ENCODE data around the gene USP47.
"Not testable (repeated sequence)": the region's sequence is repeated elsewhere in the genome, so short reads cannot be mapped to it uniquely, and the experiment has no call there.

Gene USP47

DNA sequence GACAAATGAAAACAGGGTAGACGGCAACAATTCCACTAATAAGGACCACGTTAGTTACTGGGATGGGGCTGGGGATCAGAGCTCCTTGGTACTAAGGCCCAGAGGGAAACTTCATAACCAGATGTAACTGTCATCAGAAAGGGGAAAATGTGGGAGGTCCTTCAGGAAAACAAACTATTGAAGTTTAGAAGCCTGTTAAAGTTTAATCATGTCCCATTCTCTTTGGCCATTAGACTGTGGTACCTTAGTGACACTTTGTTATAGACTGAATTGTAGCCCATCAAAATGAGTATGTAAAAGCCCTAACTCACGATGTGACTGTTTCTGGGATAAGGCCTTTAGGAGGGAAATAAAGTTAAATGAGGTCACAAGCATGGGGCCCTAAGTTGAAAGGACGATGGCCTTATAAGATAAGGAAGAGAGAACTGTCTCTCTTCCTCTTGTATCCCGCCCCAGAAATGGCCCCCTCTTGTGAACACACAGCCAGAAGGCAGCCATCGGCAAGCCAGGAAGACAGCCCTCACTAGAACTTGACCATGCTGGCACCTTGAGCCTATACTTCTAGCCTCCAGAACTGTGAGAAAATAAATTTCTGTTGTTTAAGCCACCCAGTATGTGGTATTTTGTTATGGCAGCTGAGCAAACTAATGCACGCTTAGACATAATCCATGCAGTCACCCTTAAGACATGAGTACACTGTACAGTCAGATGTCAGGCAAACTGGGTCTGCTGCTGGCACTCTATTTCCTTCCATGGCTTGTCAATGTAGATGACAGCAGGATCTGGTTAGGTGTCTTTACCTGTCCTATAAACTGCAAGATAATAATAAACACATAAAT, 26.9 kb upstream of the USP47 start:
- H3K27ac Mint-ChIP-seq (ENCODE audit: low read depth) = no peak overlapping the region
- H3K27me3 Mint-ChIP-seq = peaks cover 14% of the 10 kb centered on the region
- ATAC-seq (replicated peaks; ENCODE audit: extremely low read depth, poor library complexity, severe bottlenecking) = no peak
- H3K4me1 Mint-ChIP-seq = no peaks in the 10 kb centered on the region
- peaks cover 1% of the 10 kb centered on the region for H3K36me3 Mint-ChIP-seq (ENCODE audit: insufficient read depth)
- H3K4me3 Mint-ChIP-seq = no peak overlapping the region
- H3K9me3 Mint-ChIP-seq = no peaks in the 10 kb centered on the region
- DNase-seq (ENCODE audit: low spot score in 2 of 2) = no peak

GRCh38 chr11:11816511-11817314, 25.1 kb upstream of the USP47 start:
- no peaks in the 10 kb centered on the region for H3K9me3 Mint-ChIP-seq
- ATAC-seq (replicated peaks; ENCODE audit: extremely low read depth, poor library complexity, severe bottlenecking) (no peak), DNase-seq (ENCODE audit: low spot score in 2 of 2) (no peak)
- no peak overlapping the region for H3K27ac Mint-ChIP-seq (ENCODE audit: low read depth)
- peaks cover 14% of the 10 kb centered on the region for H3K27me3 Mint-ChIP-seq
- no peak overlapping the region for H3K4me3 Mint-ChIP-seq
- no peaks in the 10 kb centered on the region for H3K4me1 Mint-ChIP-seq
- no peaks in the 10 kb centered on the region for H3K36me3 Mint-ChIP-seq (ENCODE audit: insufficient read depth)

GRCh38 chr11:11817957-11818356, 23.8 kb upstream of the USP47 start:
- Mint-ChIP-seq H3K27me3 (peaks cover 14% of the 10 kb centered on the region), H3K4me3 (no peak overlapping the region), H3K9me3 (no peaks in the 10 kb centered on the region), H3K27ac (ENCODE audit: low read depth) (no peak overlapping the region), H3K4me1 (no peaks in the 10 kb centered on the region), H3K36me3 (ENCODE audit: insufficient read depth) (no peaks in the 10 kb centered on the region)
- ATAC-seq (replicated peaks; ENCODE audit: extremely low read depth, poor library complexity, severe bottlenecking) = no peak
- no peak for DNase-seq (ENCODE audit: low spot score in 2 of 2)

DNA sequence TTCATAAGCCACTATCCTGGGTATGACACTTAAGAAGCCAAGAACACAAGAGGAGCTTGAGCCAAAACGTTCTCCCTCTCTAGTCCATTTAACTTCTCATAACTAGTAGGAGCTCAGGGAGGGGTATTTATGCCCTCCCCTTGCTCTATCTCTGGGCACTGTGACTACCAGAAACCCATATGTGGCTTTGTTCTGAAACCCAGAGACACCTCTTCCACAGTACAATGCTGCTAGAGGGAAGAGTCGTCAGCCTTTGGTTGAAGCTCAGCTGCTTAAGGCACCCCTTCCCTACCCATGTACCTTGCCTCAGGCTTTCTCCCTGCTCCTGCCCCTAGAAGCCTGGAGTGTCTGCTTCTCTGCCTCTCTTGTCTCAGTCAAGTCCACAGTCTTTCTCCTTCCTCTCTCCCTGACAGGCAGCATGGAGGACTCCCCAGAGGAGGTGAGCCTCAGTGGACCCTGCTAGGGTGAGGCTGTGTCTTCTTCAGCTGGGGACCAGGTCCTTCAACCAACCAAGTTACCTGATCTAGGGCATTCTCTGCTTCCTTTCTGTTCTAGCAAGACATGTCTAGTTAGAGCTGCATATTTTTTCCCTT, 23.1 kb upstream of the USP47 start:
- Mint-ChIP-seq H3K36me3 (ENCODE audit: insufficient read depth) (no peaks in the 10 kb centered on the region), H3K27me3 (peaks cover 14% of the 10 kb centered on the region), H3K4me1 (no peaks in the 10 kb centered on the region), H3K9me3 (no peaks in the 10 kb centered on the region), H3K4me3 (no peak overlapping the region), H3K27ac (ENCODE audit: low read depth) (no peak overlapping the region)
- no peak for DNase-seq (ENCODE audit: low spot score in 2 of 2)
- no peak for ATAC-seq (replicated peaks; ENCODE audit: extremely low read depth, poor library complexity, severe bottlenecking)

DNA sequence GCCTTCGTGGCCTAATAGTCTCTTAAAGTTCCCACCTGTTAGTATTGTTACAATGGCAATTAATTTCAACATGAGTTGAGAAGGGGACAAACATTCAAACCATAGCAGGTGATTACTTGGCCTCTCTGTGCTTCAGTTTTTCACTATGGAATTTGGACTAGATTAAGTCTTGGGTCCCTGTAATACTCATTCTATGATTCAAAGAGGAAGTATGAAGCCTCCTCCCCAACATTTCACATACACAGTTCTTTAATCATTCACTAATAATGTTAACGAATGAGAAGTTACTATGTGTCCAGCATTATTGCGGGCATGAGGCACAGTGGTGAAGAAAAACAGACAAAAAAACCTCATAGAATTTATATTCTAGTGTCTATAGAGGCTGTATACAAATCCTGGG, 19.9 kb upstream of the USP47 start:
- no peak for ATAC-seq (replicated peaks; ENCODE audit: extremely low read depth, poor library complexity, severe bottlenecking)
- Mint-ChIP-seq H3K27ac (ENCODE audit: low read depth) (no peak overlapping the region), H3K27me3 (peaks cover 6% of the 10 kb centered on the region), H3K4me1 (no peaks in the 10 kb centered on the region), H3K9me3 (no peaks in the 10 kb centered on the region), H3K4me3 (no peak overlapping the region), H3K36me3 (ENCODE audit: insufficient read depth) (no peaks in the 10 kb centered on the region)
- DNase-seq (ENCODE audit: low spot score in 2 of 2) = no peak

DNA sequence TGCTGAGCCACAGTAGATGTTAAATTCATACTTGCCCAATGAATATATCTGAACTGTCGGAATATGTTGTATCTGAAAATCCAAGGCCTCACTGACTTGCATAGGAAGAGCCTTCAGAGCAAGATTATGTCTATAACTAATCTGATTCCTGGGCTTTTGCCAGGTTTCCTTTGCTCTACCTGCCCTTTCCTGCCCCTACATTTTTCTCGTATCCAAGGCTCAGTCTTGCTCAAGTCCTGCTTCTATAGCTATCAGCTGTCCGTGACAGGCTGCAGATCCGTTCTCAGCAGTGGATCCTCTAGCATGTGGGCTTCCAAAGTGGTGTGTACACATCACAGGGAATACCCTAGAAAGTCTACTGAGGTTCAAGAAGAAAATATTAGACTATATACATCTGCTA, 18.8 kb upstream of the USP47 start:
- H3K4me1 Mint-ChIP-seq = no peaks in the 10 kb centered on the region
- H3K27ac Mint-ChIP-seq (ENCODE audit: low read depth) = no peak overlapping the region
- H3K4me3 Mint-ChIP-seq = no peak overlapping the region
- H3K27me3 Mint-ChIP-seq = no peaks in the 10 kb centered on the region
- ATAC-seq (replicated peaks; ENCODE audit: extremely low read depth, poor library complexity, severe bottlenecking) (no peak), DNase-seq (ENCODE audit: low spot score in 2 of 2) (no peak)
- H3K9me3 Mint-ChIP-seq = no peaks in the 10 kb centered on the region
- H3K36me3 Mint-ChIP-seq (ENCODE audit: insufficient read depth) = no peaks in the 10 kb centered on the region

GRCh38 chr11:11826260-11826659, 15.5 kb upstream of the USP47 start:
- H3K4me3 Mint-ChIP-seq = no peak overlapping the region
- H3K4me1 Mint-ChIP-seq = no peaks in the 10 kb centered on the region
- peaks cover 2% of the 10 kb centered on the region for H3K36me3 Mint-ChIP-seq (ENCODE audit: insufficient read depth)
- DNase-seq (ENCODE audit: low spot score in 2 of 2) (no peak), ATAC-seq (replicated peaks; ENCODE audit: extremely low read depth, poor library complexity, severe bottlenecking) (no peak)
- H3K27ac Mint-ChIP-seq (ENCODE audit: low read depth) = no peak overlapping the region
- no peaks in the 10 kb centered on the region for H3K27me3 Mint-ChIP-seq
- no peaks in the 10 kb centered on the region for H3K9me3 Mint-ChIP-seq

- H3K27ac Mint-ChIP-seq (ENCODE audit: low read depth) = no peak overlapping the region
- H3K4me3 Mint-ChIP-seq = no peak overlapping the region
- no peaks in the 10 kb centered on the region for H3K9me3 Mint-ChIP-seq
- no peak for DNase-seq (ENCODE audit: low spot score in 2 of 2)
- no peak for ATAC-seq (replicated peaks; ENCODE audit: extremely low read depth, poor library complexity, severe bottlenecking)
- no peaks in the 10 kb centered on the region for H3K27me3 Mint-ChIP-seq
- peaks cover 2% of the 10 kb centered on the region for H3K36me3 Mint-ChIP-seq (ENCODE audit: insufficient read depth)
- H3K4me1 Mint-ChIP-seq = no peaks in the 10 kb centered on the region
These were observed 14.5 kb upstream of the USP47 start for GRCh38 chr11:11827272-11827671.

- H3K9me3 Mint-ChIP-seq; H3K4me1 Mint-ChIP-seq; H3K36me3 Mint-ChIP-seq (ENCODE audit: insufficient read depth); DNase-seq (ENCODE audit: low spot score in 2 of 2); ATAC-seq (replicated peaks; ENCODE audit: extremely low read depth, poor library complexity, severe bottlenecking); H3K4me3 Mint-ChIP-seq; H3K27ac Mint-ChIP-seq (ENCODE audit: low read depth): not testable (repeated sequence)
- peaks cover 19% of the 10 kb centered on the region for H3K27me3 Mint-ChIP-seq
These were observed 10.4 kb upstream of the USP47 start for GRCh38 chr11:11831406-11831805.

GRCh38 chr11:11836676-11837231, 5.0 kb upstream of the USP47 start:
- Mint-ChIP-seq H3K9me3 (no peaks in the 10 kb centered on the region), H3K27me3 (peaks cover 45% of the 10 kb centered on the region), H3K4me1 (no peaks in the 10 kb centered on the region), H3K27ac (ENCODE audit: low read depth) (no peak overlapping the region), H3K36me3 (ENCODE audit: insufficient read depth) (peaks cover 4% of the 10 kb centered on the region), H3K4me3 (no peak overlapping the region)
- no peak for DNase-seq (ENCODE audit: low spot score in 2 of 2)
- ATAC-seq (replicated peaks; ENCODE audit: extremely low read depth, poor library complexity, severe bottlenecking) = no peak

DNA sequence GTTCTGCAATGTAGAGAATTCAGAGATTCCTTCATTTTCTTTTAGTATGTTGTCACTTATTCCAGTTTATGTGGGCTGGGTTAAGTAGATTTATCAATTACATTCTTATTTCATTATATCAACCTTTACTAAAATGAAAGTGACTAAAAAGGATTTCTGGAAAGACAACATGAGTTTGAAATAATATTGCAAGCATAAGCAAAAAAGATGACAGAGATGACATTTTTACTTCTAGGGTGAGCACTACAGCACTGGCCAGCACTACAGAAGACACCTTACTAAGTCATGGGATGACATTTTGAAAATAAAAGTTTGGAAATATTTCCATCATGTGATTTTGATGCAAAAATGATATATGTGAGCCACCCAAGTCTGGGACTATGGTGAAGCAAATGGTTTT, 2.1 kb upstream of the USP47 start:
- H3K27me3 Mint-ChIP-seq = peaks cover 34% of the 10 kb centered on the region
- no peaks in the 10 kb centered on the region for H3K4me1 Mint-ChIP-seq
- H3K4me3 Mint-ChIP-seq = no peak overlapping the region
- H3K9me3 Mint-ChIP-seq = no peaks in the 10 kb centered on the region
- H3K27ac Mint-ChIP-seq (ENCODE audit: low read depth) = no peak overlapping the region
- peaks cover 4% of the 10 kb centered on the region for H3K36me3 Mint-ChIP-seq (ENCODE audit: insufficient read depth)
- no peak for ATAC-seq (replicated peaks; ENCODE audit: extremely low read depth, poor library complexity, severe bottlenecking)
- no peak for DNase-seq (ENCODE audit: low spot score in 2 of 2)

DNA sequence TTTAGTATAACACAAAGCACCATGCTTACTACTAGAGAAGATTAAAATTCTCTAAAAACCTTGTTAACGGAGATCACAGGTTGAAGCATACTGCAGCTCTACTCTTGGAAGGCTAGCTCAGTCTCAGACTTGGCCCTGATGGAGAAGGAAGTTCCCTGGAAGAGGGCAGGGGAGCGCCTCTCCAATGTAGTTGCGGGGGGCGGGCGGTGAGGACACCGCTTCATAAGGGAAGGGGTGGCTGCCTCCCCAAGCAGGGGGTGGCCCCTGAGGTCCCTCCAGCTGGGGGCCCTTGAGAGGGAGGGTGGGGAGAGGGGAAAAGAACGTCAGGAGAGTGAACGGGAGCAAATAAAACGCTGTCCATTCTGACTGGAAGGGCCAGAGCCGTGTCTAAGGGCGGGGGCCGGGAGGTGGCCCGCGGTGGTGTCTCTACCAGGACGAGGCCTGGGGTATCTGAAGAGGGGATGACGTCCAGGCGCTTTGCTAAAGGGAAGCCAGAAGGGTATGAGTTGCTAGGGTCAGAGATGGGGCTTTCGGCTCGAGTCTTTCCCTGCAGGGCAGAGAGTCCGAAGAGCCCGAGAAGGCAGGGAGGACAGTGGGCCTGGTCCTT, 553 bp upstream of the USP47 start:
- ATAC-seq (replicated peaks; ENCODE audit: extremely low read depth, poor library complexity, severe bottlenecking) (no peak), DNase-seq (ENCODE audit: low spot score in 2 of 2) (no peak)
- H3K27me3 Mint-ChIP-seq = peaks cover 28% of the 10 kb centered on the region
- peaks cover 7% of the 10 kb centered on the region for H3K36me3 Mint-ChIP-seq (ENCODE audit: insufficient read depth)
- no peak overlapping the region for H3K27ac Mint-ChIP-seq (ENCODE audit: low read depth)
- no peaks in the 10 kb centered on the region for H3K4me1 Mint-ChIP-seq
- no peaks in the 10 kb centered on the region for H3K9me3 Mint-ChIP-seq
- no peak overlapping the region for H3K4me3 Mint-ChIP-seq
